Upper lobe of left lung (tissue), 6 donors: ENCODE measurements around the gene AK9. TPM values are rescaled to one million over a fixed set of nuclear protein-coding genes. Genes with fewer than 3 reads are reported as not detected.

Experiments
- ATAC-seq, 2 donors: fragments of 200-7000 bp; cut with Tn5 transposase; one replicate each; pipeline ENCODE4 v1.9.1; 2022; ENCODE audit warnings: mild to moderate bottlenecking in 2 of 2, moderate library complexity in 2 of 2; ENCODE audit not compliant: low FRiP score in 2 of 2
- DNase-seq, 2 donors: peaks; one replicate each; pipeline ENCODE4 v3.0.0-alpha.2; 2019 to 2020
- H3K27ac ChIP-seq, 4 donors: fragments of 200-600 bp; sonication (generic); one replicate each; pipeline ENCODE4 v1.5.1; 2016 to 2019
- H3K27me3 ChIP-seq, 4 donors: fragments of 200-600 bp; sonication (generic); one replicate each; pipeline ENCODE4 v1.5.1; 2017 to 2019
- H3K36me3 ChIP-seq, 4 donors: fragments of 200-600 bp; sonication (generic); one replicate each; pipeline ENCODE4 v1.5.1; 2016 to 2019
- H3K4me1 ChIP-seq, 4 donors: fragments of 200-600 bp; sonication (generic); one replicate each; pipeline ENCODE4 v1.5.1; 2018 to 2019
- H3K4me3 ChIP-seq, 4 donors: fragments of 200-600 bp; sonication (generic); one replicate each; pipeline ENCODE4 v1.5.1; 2017 to 2019; ENCODE audit warnings: mild to moderate bottlenecking in 2 of 4, moderate library complexity in 1 of 4
- H3K9me3 ChIP-seq, 4 donors: fragments of 200-600 bp; sonication (generic); one replicate each; pipeline ENCODE4 v1.5.1; 2018 to 2019
- CTCF ChIP-seq, 6 experiments: fragments of 450-650 bp in 4 of 6; fragments of 200-600 bp in 2 of 6; sonication (generic) in 2 of 6; IDR thresholded peaks; one replicate each; pipeline ENCODE4 v1.5.1; 2016 to 2019; ENCODE audit warnings: antibody characterized with exemption in 6 of 6
- EP300 ChIP-seq, 4 donors: sonication (generic); formaldehyde crosslinking; IDR thresholded peaks; one replicate each; pipeline ENCODE4 v1.5.1; 2017; ENCODE audit warnings: antibody characterized with exemption in 4 of 4, control low read depth in 2 of 4
- POLR2A ChIP-seq, 4 donors: fragments of 450-650 bp; IDR thresholded peaks; one replicate each; pipeline ENCODE4 v1.5.1; 2016 to 2017; ENCODE audit warnings: antibody characterized with exemption in 4 of 4, mild to moderate bottlenecking in 2 of 4
- POLR2AphosphoS5 ChIP-seq, 2 donors: sonication (generic); formaldehyde crosslinking; IDR thresholded peaks; one replicate each; pipeline ENCODE4 v1.5.1; 2017; ENCODE audit warnings: antibody characterized with exemption in 2 of 2
- WGBS, 2 donors: methylation state at CpG; one replicate each; pipeline ENCODE4 v1.1.5; 2017 to 2018; 5-methylcytosine and 5-hydroxymethylcytosine counted together
- total RNA-seq, 6 donors: library from RNA; depleted of rRNA in 4 of 6; stranded (reverse); fragments of >200 nt in 4 of 6; gene quantifications; one replicate each; pipeline versions ENCODE4 v1.1.0 to v1.2.1, GENCODE V29; 2016 to 2021
- donor health status: DM: no; HTN: no; CAD: no; lungs with moderate emphysema.
- donor health status: DM: no; HTN: yes; CAD: no; lungs with severe emphysema.

Gene AK9
- total RNA-seq, 6 donors from 2014 or later, result 5.9 to 48.2 (median 13.0) TPM

GRCh38 chr6:109701221-109701620 is 10.2 kb upstream of the AK9 start:
- DNase-seq (no peak), ATAC-seq (no peak)
- H3K27ac ChIP-seq, result no peak overlapping the region
- TF ChIP-seq POLR2A (IDR thresholded peaks at IDR 0.05), result no peak
- no peak for TF ChIP-seq CTCF (IDR thresholded peaks at IDR 0.05)
- TF ChIP-seq EP300 (IDR thresholded peaks at IDR 0.05), result no peak
- no peak for TF ChIP-seq POLR2AphosphoS5 (IDR thresholded peaks at IDR 0.05)
- WGBS, 2 donors, result 76 to 80% methylated on average over 4 of the region's 4 CpGs
- H3K4me3 ChIP-seq, result no peak overlapping the region
- H3K36me3 ChIP-seq, result no peaks in the 10 kb centered on the region
- no peaks in the 10 kb centered on the region for H3K9me3 ChIP-seq
- H3K4me1 ChIP-seq, result peaks cover 3 to 10% (median 9%) of the 10 kb centered on the region in 4 donors
- no peaks in the 10 kb centered on the region for H3K27me3 ChIP-seq

- Histone ChIP-seq H3K27ac (no peak overlapping the region), H3K27me3 (no peaks in the 10 kb centered on the region), H3K36me3 (no peaks in the 10 kb centered on the region), H3K9me3 (no peaks in the 10 kb centered on the region), H3K4me1 (peaks cover 7 to 13% (median 11%) of the 10 kb centered on the region in 4 donors), H3K4me3 (no peak overlapping the region)
- 94 to 96% methylated on average over 5 of the region's 5 CpGs for WGBS, 2 donors
- ATAC-seq (no peak), DNase-seq (no peak)
- TF ChIP-seq POLR2A (IDR thresholded peaks at IDR 0.05), result no peak
- TF ChIP-seq POLR2AphosphoS5 (IDR thresholded peaks at IDR 0.05), result no peak
- TF ChIP-seq CTCF (IDR thresholded peaks at IDR 0.05), result no peak
- TF ChIP-seq EP300 (IDR thresholded peaks at IDR 0.05), result no peak
Measured at GRCh38 chr6:109696355-109696754, 5.4 kb upstream of the AK9 start.

GRCh38 chr6:109695468-109695867 is 4.5 kb upstream of the AK9 start:
- H3K36me3 ChIP-seq, result no peaks in the 10 kb centered on the region
- no peak overlapping the region for H3K27ac ChIP-seq
- WGBS, 2 donors, result 66 to 71% methylated on average over 4 of the region's 4 CpGs

GRCh38 chr6:109693111-109693510 is 2.1 kb upstream of the AK9 start:
- H3K4me3 ChIP-seq, result no peak overlapping the region
- DNase-seq (no peak), ATAC-seq (no peak)
- H3K4me1 ChIP-seq, result peaks cover 15 to 22% (median 18%) of the 10 kb centered on the region in 4 donors
- no peaks in the 10 kb centered on the region for H3K36me3 ChIP-seq
- no peak overlapping the region for H3K27ac ChIP-seq
- TF ChIP-seq POLR2AphosphoS5 (IDR thresholded peaks at IDR 0.05) (no peak), CTCF (IDR thresholded peaks at IDR 0.05) (no peak), EP300 (IDR thresholded peaks at IDR 0.05) (no peak), POLR2A (IDR thresholded peaks at IDR 0.05) (no peak)
- H3K27me3 ChIP-seq, result no peaks in the 10 kb centered on the region
- H3K9me3 ChIP-seq, result no peaks in the 10 kb centered on the region

More at GRCh38 chr6:109695468-109695867, 4.5 kb upstream of the AK9 start:
- H3K9me3 ChIP-seq, result no peaks in the 10 kb centered on the region
- H3K4me3 ChIP-seq, result no peak overlapping the region
- TF ChIP-seq POLR2A (IDR thresholded peaks at IDR 0.05) (no peak), EP300 (IDR thresholded peaks at IDR 0.05) (no peak), CTCF (IDR thresholded peaks at IDR 0.05) (no peak)
- DNase-seq (no peak), ATAC-seq (no peak)
- no peaks in the 10 kb centered on the region for H3K27me3 ChIP-seq
- peaks cover 7 to 13% (median 11%) of the 10 kb centered on the region in 4 donors for H3K4me1 ChIP-seq

- Histone ChIP-seq H3K36me3 (no peaks in the 10 kb centered on the region), H3K27me3 (no peaks in the 10 kb centered on the region), H3K9me3 (no peaks in the 10 kb centered on the region), H3K4me1 (peaks cover 15 to 22% (median 20%) of the 10 kb centered on the region in 4 donors), H3K4me3 (peak overlapping the region; percentile 61 to 88 (median 72)), H3K27ac (peak overlapping the region; percentile 84 to 94 (median 90))
- TF ChIP-seq POLR2A (IDR thresholded peaks at IDR 0.05) (no peak), CTCF (IDR thresholded peaks at IDR 0.05) (no peak), POLR2AphosphoS5 (IDR thresholded peaks at IDR 0.05) (no peak), EP300 (IDR thresholded peaks at IDR 0.05) (no peak)
- 0 to 1% methylated on average over 18 to 24 of the region's 24 CpGs for WGBS, 2 donors
- ATAC-seq (peak; percentile 54 to 80), DNase-seq (peak; percentile 86 to 93)
Measured at GRCh38 chr6:109690373-109690736, 647 bp downstream of the AK9 start.
